ENCODE data around the gene C2CD2. TPM values are rescaled to one million over a fixed set of nuclear protein-coding genes. Genes with fewer than 3 reads are reported as not detected.

Gene C2CD2
- total RNA-seq, 2 donors from 2014 or later, result 26.3 to 28.7 TPM

GRCh38 chr21:41873426-41873825 lies 80.4 kb downstream of the C2CD2 start:
- H3K4me3 ChIP-seq (ENCODE audit: low read length), result no peak overlapping the region
- no peak overlapping the region for H3K9ac ChIP-seq (ENCODE audit: extremely low read depth, low read length, poor library complexity, severe bottlenecking)
- Mint-ChIP-seq H3K27ac (no peak overlapping the region), H3K4me3 (no peak overlapping the region), H3K9me3 (no peaks in the 10 kb centered on the region), H3K4me1 (peaks cover 6% of the 10 kb centered on the region), H3K27me3 (ENCODE audit: insufficient read depth) (no peaks in the 10 kb centered on the region), H3K36me3 (ENCODE audit: low read depth) (peaks cover 2% of the 10 kb centered on the region)
- H3K4me1 ChIP-seq (ENCODE audit: control insufficient read depth, insufficient read depth, low read length), result peaks cover 5% of the 10 kb centered on the region
- TF ChIP-seq CTCF (conservative IDR thresholded peaks at IDR 0.05), result no peak
- no peaks in the 10 kb centered on the region for H3K27me3 ChIP-seq (ENCODE audit: control insufficient read depth, insufficient read depth, low read length, poor library complexity, severe bottlenecking)
- no peaks in the 10 kb centered on the region for H3K9me3 ChIP-seq (ENCODE audit: control insufficient read depth, low read length)
- no peaks in the 10 kb centered on the region for H3K36me3 ChIP-seq (ENCODE audit: control insufficient read depth, insufficient read depth, low read length)
- no peak overlapping the region for H3K27ac ChIP-seq (ENCODE audit: low read depth, low read length)
- 92 to 98% methylated on average over 4 to 6 of the region's 6 CpGs for WGBS, 2 experiments (ENCODE audit: insufficient coverage in 1 of 2, insufficient read length in 1 of 2)
- DNase-seq, result no peak

GRCh38 chr21:41873005-41873404 lies 80.8 kb downstream of the C2CD2 start:
- Histone ChIP-seq H3K9me3 (ENCODE audit: control insufficient read depth, low read length) (no peaks in the 10 kb centered on the region), H3K36me3 (ENCODE audit: control insufficient read depth, insufficient read depth, low read length) (no peaks in the 10 kb centered on the region), H3K4me1 (ENCODE audit: control insufficient read depth, insufficient read depth, low read length) (peaks cover 4% of the 10 kb centered on the region), H3K9ac (ENCODE audit: extremely low read depth, low read length, poor library complexity, severe bottlenecking) (no peak overlapping the region), H3K4me3 (ENCODE audit: low read length) (no peak overlapping the region), H3K27me3 (ENCODE audit: control insufficient read depth, insufficient read depth, low read length, poor library complexity, severe bottlenecking) (no peaks in the 10 kb centered on the region), H3K27ac (ENCODE audit: low read depth, low read length) (no peak overlapping the region)
- no peaks in the 10 kb centered on the region for H3K27me3 Mint-ChIP-seq (ENCODE audit: insufficient read depth)
- H3K27ac Mint-ChIP-seq, result no peak overlapping the region
- no peaks in the 10 kb centered on the region for H3K9me3 Mint-ChIP-seq
- peak; percentile 13 for TF ChIP-seq CTCF (conservative IDR thresholded peaks at IDR 0.05)
- peaks cover 2% of the 10 kb centered on the region for H3K36me3 Mint-ChIP-seq (ENCODE audit: low read depth)
- 86 to 100% methylated on average over 8 to 12 of the region's 13 CpGs for WGBS, 2 experiments (ENCODE audit: insufficient coverage in 1 of 2, insufficient read length in 1 of 2)
- DNase-seq, result no peak
- H3K4me1 Mint-ChIP-seq, result peaks cover 4% of the 10 kb centered on the region
- H3K4me3 Mint-ChIP-seq, result no peak overlapping the region

GRCh38 chr21:41871293-41872030 lies 82.4 kb downstream of the C2CD2 start:
- Histone ChIP-seq H3K27me3 (ENCODE audit: control insufficient read depth, insufficient read depth, low read length, poor library complexity, severe bottlenecking) (no peaks in the 10 kb centered on the region), H3K9ac (ENCODE audit: extremely low read depth, low read length, poor library complexity, severe bottlenecking) (no peak overlapping the region), H3K9me3 (ENCODE audit: control insufficient read depth, low read length) (no peaks in the 10 kb centered on the region), H3K36me3 (ENCODE audit: control insufficient read depth, insufficient read depth, low read length) (no peaks in the 10 kb centered on the region), H3K27ac (ENCODE audit: low read depth, low read length) (no peak overlapping the region), H3K4me1 (ENCODE audit: control insufficient read depth, insufficient read depth, low read length) (no peaks in the 10 kb centered on the region), H3K4me3 (ENCODE audit: low read length) (no peak overlapping the region)
- Mint-ChIP-seq H3K27ac (peak overlapping the region; percentile 52), H3K4me1 (no peaks in the 10 kb centered on the region), H3K4me3 (no peak overlapping the region), H3K9me3 (no peaks in the 10 kb centered on the region), H3K27me3 (ENCODE audit: insufficient read depth) (no peaks in the 10 kb centered on the region), H3K36me3 (ENCODE audit: low read depth) (no peaks in the 10 kb centered on the region)
- TF ChIP-seq CTCF (conservative IDR thresholded peaks at IDR 0.05), result no peak
- no peak for DNase-seq
- WGBS, 2 experiments (ENCODE audit: insufficient coverage in 1 of 2, insufficient read length in 1 of 2), result 89 to 93% methylated on average over 11 to 15 of the region's 15 CpGs
